Measurements from ENCODE around the gene ASCC3.

ASCC3 gene

DNA sequence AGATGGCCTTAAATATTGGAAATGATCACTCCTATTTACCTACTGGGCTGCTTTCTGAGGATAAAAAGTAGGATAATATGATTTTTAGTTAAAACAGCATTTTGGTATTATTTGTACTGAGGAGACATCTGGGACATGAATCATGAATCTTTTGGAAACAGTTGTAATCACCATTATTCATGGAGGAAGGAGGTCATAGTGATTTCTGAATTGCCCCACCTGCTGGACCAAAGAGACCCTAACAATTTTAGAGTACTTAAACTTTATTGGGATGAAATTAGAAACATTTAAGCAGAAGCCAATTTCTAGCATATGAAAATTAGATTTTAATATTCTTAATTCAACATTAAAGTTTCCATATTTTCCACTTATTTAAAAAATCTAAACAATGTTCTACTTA lies 308.0 kb downstream of the ASCC3 start:
- no peak for DNase-seq

DNA sequence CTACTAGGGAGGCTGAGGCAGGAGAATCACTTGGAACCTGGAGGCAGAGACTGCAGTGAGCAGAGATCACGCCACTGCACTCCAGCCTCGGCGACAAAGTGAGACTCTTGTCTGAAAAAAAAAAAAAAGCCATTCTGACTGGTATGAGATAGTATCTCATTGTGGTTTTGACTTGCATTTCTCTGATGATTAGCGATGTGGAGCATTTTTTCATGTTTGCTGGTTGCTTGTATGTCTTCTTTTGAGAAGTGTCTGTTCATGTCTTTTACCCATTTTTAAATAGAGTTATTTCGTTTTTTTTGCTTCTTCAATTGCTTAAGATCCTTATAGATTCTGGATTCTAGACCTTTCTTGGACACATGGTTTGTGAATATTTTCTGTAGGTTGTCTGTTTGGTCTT lies 312.9 kb downstream of the ASCC3 start:
- no peak for DNase-seq

DNA sequence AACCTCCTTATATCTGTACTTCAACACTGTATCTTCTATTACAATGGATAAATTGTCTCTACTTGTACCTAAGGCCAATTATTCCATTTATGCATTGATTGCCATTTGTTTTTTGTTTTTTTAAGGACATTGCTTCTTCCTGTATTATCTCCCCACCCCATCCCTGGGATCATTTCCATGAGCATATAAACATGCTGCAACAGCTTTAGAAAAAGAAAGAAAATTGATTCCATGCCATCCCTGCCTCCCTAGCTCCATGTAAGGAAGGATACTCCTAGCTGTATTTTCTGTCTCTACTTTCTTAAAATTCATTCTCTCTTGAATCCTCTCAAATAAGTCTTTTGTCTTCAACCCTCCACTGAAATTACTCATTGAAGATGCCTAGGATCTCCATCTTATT lies 314.6 kb downstream of the ASCC3 start:
- DNase-seq, result no peak

DNA sequence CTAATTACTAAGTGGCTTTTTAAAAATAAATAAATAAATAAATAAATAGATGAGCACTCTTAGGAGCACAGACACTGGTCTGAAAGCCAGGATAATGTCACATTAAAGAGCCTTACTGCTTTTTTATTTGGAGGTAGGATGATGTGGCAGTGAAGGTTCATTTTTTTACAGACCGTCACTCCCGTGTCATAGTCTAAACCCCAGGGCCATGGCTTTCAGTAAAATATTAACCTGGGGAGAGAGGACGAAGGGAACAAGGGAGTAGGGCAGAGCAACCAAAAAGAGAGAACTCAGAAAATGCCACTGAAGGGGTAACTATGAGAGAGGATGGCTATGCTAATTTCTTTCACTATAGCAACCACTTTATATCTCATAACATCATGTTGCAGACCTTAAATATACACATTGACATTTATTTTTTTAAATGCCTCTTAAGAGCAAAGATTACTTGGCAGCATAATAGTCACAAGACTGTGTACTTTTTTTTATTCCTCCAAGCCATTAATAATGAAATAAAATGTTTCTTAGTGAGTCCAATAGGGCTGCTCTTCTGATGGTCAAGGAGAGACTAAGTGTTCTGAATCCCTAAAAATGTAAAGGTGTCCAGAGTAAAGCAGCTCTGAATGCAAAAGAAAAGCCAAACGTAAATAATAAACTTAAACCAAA lies 315.6 kb downstream of the ASCC3 start:
- DNase-seq, result no peak

DNA sequence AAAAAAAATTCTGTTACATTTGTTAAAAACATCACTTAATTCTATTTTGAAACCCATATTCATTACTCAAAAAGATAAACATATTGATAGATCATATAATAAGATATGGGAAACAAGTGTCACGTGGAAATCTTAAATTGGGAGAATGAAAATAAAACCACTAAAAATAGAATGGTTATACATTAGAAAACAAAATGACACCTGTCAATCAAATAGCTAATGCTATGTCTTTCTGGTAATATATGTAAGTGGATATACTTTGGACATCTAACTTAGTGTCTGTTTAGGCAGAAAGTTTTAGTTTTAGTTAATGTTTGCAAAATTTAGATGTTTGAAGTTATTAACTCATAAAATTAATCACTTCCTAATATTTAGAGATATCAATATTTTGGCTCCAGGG lies 321.3 kb downstream of the ASCC3 start:
- DNase-seq, result no peak

DNA sequence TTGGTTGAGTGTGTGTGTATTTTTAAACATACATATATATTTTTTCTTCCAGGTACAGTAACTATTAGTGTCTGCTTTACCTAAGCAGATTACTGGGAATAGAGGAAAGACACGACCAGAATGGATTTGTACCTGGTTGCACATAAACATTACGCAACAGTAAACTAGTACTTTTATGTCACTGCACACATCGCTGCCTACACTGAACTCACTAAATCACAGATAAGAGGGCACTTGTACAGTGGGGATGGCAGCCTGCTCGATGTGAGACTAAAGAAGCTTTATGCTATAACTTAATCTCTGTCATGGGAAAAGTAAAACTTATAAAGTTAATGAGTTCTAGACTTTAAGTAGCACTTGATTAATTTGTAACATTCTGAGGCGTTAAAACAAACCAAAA lies 326.9 kb downstream of the ASCC3 start:
- DNase-seq, result no peak

DNA sequence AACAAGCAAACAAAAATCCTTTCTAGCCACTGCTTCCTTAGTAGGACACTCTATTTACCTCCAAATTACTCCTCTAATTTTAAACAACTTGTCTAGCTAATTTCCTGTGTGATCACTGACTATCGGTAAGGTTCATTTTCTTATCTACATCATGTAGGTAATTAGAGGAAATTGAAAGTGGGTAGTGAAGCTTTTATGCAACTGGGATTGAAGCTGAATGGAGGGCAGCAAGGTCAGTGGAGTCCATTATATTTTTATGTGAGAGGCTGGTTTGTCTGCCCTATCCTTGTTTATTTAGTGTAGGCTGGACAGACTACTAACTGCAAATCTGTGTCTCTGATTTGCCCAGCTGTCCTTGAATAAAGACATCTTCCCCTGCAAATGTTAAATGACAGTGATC lies 327.9 kb downstream of the ASCC3 start:
- DNase-seq, result no peak

DNA sequence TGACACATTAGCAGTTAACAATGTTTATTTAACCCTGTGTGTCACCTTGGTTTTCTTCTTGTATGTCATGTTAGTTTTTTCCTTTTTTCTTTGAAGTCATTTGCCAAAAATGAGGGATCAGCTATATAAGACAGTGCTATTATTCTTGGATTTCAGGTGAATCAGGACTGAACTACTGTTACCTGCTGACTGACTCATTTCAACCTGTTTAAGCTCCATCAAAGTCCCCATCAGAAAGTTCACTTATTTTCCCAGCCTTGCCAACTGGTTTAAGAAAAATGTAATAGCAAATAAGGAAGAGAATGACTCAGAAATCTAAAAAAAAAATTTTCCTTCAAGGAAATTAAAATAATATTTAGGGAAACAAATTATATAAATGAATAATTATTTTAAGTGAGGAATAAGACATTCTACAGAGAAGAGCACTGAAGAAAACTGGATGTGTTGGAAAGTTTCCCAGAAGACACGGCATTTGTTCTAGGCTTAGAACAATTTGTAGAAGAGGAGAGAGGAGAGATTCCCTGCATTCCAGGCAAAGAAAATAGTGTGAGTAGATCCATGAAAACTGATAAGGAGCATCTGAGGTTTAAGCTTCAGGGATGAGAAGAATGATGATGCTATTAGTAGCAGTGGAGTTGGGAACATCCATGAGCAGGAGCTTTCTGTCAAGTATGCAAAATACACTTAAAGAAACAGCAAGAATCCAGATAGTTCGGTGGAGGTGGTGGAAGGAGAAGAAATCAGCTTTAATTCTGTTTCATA lies 331.5 kb downstream of the ASCC3 start:
- no peak for DNase-seq

DNA sequence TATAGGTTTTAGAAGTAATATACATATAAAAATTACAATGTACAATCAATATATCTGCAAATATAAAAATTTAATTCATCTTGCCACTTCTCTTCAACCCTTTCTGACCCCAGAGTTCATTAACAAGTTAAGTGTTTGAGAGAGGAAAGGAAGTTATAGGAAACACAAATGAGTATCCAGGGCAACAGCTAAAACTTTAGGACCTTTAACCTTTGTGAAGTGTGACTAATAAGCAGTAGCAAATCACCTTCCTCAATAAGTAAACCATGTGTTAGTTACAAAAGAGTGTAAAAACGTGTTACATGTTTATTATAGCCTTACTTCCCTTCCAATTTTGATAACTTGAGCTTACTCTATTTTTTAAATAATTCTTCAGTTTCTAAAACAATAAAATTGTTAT lies 343.0 kb downstream of the ASCC3 start:
- no peak for DNase-seq

DNA sequence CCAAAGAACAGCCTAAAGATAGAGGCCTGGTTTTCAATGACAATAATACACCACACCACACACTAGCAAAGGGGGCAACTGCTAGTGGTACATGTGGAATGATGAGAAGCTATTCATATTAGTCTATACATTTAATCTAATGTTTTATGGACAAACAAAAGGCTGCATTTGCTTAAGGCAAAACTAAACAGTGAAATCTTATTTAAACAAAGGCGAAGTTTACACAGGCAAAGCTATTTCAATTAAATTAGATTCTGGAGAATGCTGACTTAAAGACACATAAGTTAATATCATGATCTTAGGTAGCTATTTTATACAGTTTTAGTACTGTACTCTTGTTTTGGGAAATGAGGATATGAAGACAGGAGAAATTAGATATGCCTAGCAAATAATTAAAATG lies 362.5 kb downstream of the ASCC3 start:
- no peak for DNase-seq

DNA sequence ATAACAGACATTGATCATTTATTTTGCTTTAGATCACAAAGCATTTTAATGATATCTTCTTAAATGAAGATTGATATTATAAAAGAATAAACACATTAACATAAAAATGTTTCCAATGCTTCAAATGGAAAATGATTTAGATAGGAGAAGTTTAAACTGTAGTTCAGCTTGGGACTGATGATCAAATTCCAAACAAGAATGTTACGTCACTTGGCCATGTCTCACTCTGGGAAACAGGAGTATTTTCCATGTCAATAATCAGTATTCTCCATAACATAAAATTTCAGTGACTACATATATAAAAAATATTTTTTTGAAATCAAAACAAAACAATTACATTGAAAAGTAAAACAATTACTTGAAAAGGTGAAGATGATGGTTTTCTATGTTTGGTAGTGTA lies 363.5 kb downstream of the ASCC3 start:
- no peak for DNase-seq

DNA sequence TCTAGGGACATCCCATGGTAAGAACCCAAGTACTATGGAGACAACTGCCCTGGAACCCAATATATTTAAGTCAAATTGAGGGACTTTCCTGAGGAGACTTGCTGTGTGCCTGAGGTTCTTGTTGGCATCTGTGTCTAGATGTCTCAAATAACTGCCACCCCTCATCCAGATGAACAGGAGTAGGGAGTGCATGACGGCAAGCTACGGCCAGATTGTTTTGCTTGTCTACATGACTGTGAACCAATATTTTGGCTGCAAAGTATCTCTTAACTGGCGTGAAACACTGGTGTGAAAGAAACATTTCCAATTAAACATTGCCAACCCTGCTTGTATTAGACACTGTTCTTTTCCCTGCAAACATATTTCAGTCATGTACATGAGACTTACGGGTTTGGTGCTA lies 364.0 kb downstream of the ASCC3 start:
- no peak for DNase-seq

DNA sequence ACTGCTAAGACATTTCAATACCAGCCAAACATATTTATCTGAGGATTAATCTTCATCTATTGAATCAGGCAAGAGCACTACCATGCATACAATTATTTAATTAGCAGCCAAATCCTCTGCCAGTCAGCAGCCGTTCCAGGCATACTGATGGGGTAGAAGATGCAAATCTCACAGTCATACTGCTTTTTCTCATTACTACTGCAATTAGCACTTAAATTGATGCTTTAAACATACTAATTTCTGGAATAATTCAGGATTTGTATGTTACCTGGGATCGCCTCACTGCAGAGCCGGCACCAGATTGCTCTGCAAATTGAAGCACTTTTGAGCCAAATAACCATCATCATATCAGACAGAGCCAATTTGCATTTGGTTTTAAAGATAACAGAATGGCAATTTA lies 366.5 kb downstream of the ASCC3 start:
- no peak for DNase-seq

DNA sequence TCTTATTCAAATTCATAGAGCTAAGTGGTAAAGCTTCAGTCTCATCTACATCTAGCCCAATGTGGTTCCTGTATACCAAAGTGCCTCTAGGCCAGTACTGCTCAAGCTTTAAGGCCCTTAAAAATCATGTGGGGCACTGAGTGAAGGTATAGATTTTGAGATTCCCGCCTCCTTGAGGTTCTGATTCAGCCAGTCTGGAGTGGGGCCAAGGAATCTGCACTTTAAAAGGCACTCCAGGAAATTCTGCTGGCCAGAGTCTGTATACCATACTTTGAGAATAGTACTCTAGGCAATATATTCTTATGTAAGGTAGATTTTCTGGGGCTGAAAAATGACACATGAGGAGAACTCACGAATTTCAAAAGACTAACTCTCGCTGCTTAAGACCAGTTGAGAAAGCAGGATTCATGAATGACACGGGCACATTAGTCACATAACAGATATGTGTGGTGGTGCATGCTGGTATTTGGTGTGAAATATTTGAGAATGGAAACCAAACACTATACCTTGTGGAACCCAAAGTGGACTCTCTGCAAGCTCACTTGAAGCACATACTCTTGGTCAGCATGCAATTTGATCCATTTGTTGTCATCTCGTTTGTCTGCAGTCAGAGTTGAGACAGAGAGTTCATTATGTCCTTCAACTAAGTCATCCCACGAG lies 368.8 kb downstream of the ASCC3 start:
- DNase-seq, result no peak

DNA sequence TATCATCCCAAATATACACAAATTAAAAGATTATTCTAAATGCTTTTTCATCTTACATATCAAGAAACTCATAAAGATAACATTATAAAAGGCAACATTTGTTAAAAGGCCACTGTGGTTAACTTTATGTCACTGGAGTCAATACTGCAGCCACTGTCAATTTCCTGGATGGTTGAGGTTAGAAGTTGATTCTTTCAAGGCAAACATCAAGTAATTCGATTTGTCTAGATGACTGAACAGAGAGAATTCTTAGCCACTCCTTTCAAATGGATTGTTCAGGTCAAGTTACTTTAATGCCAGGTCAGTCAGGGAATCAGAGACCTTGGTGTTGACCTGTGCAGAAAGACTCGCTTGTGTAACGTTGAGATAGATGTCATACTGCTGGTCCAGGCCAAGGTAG lies 372.0 kb downstream of the ASCC3 start:
- no peak for DNase-seq

DNA sequence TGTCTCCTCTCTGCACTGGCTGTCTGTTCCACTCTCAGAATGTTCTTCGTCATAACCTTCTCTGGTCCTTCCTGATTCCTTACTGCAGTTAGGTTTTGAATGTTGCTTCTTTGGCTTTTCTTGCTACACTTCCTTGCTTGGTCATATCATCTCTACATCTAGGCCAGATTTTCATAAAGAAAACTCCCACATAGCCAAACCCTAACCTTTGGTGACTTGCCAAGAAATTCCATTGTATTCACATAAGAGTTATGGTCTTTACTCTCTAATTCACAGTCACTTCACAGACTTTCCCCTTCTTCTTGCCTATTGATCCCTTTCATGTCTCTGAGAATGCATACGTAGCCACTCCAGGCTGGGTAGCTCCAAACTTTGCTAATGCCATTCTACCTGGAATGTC lies 374.5 kb downstream of the ASCC3 start:
- no peak for DNase-seq

DNA sequence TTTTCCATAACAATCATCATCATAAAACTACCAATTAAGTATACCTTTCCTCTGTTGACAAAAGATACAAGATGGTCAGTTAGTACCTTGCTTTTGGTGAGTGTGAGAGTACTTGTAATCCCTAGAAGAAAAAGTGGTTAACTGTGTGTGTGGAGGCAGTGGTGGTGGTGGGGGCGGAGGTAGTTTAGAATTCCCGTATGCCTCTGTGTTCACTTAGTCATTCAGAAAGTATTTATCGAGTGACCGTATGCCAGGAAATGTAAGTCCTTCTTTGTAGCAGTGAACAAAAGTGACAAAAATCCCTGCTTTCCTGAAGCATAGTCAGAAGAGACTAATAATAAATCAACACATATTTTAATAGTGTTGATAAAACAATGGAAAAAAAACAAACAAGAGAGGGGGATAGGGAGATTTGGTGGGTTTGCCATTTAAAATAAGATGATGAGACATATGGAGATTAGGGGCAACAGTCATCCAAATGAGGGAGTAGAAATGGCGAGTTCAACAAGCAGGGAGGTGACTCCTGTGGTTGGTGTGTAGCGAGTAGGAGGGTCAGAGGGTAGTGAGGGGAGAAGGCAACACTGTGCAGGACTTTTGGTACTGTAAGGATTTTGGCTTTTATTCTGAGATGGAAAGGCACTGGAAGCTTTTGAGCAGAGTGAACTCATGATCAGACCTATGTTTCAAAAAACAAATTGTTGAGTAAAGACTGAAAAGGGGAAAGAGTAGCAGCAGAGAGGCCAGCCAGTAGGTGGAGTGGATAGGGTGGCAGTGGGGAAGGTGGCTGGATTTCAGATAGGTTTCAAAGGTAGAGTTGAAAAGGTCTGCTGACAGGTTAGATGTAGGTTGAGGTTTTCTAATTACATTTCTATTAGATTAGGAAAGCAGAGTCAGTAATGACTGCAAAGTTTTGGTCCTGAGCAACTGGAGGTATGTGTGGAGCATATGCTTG lies 376.1 kb downstream of the ASCC3 start:
- no peak for DNase-seq

DNA sequence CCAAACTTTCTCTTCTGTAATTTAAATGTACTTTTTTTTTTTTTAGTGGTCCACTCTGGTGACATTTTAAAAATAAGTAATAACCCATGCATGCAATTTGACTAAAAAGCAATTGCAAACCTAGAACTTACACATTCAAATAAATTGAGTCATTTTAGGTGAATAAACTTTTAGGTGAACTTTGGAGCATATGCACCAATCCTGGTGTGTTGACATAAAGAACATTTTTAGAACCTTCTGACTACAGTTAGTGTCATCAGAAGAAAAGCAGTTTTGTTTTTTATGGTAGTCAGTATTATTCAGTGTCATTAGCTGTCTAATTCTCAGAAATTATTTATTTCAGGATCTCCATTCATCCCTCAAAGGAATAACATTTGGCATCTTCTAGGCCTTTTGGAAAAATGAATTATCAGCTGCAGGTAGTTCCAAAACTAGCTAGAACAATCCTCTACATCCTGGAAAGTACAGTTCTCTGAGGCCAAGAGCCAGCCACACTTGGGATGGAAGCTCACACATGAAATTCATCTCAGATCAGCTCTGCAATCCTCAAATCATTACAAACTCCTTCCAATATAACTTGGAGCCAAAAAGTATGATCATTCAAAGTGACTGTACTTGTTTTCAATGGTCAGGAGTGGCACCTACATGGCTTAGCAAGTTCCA lies 378.0 kb downstream of the ASCC3 start:
- DNase-seq, result no peak

DNA sequence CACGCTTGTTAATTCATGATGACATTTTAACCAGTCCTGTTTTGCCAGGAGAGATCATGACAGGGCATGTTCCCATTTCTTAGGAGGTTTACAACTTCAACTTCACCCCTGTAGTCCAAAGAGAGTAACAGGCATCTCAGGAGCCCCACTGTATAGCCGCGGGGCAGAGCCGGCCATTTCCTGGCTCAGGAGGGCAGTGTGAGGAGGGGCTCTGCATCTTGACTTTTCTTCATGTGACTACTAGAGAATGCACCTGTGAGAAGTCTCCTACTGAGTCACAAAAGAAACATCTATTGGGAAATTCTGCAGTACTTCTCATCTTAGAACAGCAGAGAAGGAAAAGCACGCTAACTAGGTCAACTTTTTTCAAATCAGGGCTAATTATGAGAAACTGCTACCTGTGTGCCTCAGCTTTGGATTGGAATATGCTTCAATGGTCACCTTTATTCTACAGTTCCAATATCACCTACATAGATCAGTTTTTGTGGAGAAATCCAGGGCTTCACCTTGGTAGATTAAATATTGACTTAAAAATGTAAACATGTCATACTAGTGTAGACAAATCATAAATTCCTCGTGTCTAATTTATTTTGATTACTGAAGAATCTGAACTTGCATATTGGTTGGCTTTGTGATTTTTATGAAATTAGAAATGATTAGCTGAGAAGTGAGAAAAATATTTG lies 387.8 kb downstream of the ASCC3 start:
- no peak for DNase-seq

DNA sequence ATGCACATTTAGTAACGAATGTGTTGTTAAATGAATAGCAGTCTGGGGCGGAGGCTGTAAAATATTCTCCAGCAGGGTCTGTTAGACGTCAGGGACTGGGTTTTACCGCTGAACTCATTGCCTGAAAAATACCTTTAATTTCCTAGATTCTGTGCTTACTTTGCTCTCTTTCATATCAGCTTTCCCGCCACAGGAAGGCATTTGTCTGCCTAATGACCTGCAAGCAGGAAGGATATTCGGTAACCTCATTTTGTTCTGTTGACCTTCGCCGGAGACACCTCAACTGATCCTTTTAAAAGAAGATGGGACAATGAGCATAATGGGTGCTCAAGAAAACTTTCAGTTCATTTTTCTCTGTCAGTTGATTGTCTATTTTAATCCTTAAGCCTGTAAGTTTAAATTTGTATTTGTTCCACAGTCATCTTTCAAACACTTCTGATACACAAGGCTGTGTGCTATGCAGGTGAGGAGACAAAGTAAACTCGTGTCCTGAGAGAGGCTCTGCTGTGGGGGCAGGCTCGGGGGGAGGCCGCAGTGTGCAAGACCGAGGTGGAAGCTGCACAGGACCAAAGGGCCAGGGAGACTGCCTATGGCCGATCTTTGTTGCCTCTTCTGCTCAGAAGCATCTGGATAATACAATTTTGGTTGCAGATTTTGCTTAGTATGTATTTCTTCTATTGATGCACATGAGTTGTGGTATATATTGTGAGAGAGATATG lies 389.0 kb downstream of the ASCC3 start:
- no peak for DNase-seq

DNA sequence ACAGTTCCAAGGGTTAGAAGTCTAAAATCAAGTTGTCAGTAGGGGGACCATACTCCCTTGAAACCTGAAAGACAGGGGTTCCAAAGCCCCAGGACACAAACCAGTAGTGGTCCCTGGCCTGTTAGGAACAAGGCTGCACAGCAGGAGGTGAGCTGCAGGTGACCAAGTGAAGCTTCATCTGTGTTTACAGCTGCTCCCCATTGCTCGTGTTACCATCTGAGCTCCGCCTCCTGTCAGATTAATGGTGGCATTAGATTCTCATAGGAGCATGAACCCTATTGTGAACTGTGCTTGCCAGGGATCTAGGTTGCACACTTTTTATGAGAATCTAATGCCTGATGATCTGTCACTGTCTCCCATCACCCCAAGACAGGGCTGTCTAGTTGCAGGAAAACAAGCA lies 391.1 kb downstream of the ASCC3 start:
- DNase-seq, result no peak

Data from NCI-H524 treated with DMSO at 0.1 percent for 48 hours (cell line).